ENCODE results near the gene DOCK4.

DOCK4 gene

GRCh38 chr7:112122798-112123197 is 83.4 kb downstream of the DOCK4 start:
- no peak overlapping the region for H2BK15ac ChIP-seq (replicated peaks; ENCODE audit: low read depth)
- H4K8ac ChIP-seq (ENCODE audit: low read depth, low read length) = no peak overlapping the region
- no peak overlapping the region for H3K9ac ChIP-seq (ENCODE audit: low read length)
- no peak overlapping the region for H2BK5ac ChIP-seq (ENCODE audit: low read length)
- H3K4me3 ChIP-seq (ENCODE audit: low read length) = no peak overlapping the region
- no peaks in the 10 kb centered on the region for H3K4me1 ChIP-seq (ENCODE audit: control insufficient read depth, low read depth, low read length)
- no peak overlapping the region for H3K4ac ChIP-seq (ENCODE audit: low read depth, low read length)
- no peak overlapping the region for H3K56ac ChIP-seq (ENCODE audit: low read length)
- no peak overlapping the region for H3K4me2 ChIP-seq (ENCODE audit: low read length)
- H3K27ac ChIP-seq (ENCODE audit: low read depth, low read length) = no peak overlapping the region
- H3K36me3 ChIP-seq (ENCODE audit: control insufficient read depth, insufficient read depth, low read length) = no peaks in the 10 kb centered on the region
- H3K79me2 ChIP-seq (ENCODE audit: control insufficient read depth, insufficient read depth, low read length) = peaks cover 19% of the 10 kb centered on the region
- H3K27me3 ChIP-seq (ENCODE audit: insufficient read depth, low read length, poor library complexity) = no peaks in the 10 kb centered on the region
- no peak overlapping the region for H4K5ac ChIP-seq (ENCODE audit: low read length)
- H2AK5ac ChIP-seq (ENCODE audit: low read length) = no peak overlapping the region
- no peak for DNase-seq
- no peak overlapping the region for H2BK120ac ChIP-seq (ENCODE audit: low read depth, low read length)
- no peak overlapping the region for H3K23ac ChIP-seq (ENCODE audit: low read length)
- WGBS (ENCODE audit: extremely low coverage, insufficient coverage, low lambda C conversion rate) = no CpG with 5 or more reads among the region's 2 CpGs
- no peak overlapping the region for H3K18ac ChIP-seq (ENCODE audit: low read length)
- peaks cover 11% of the 10 kb centered on the region for H3K79me1 ChIP-seq (ENCODE audit: low read length)

- Histone ChIP-seq H2BK120ac (ENCODE audit: low read depth, low read length) (no peak overlapping the region), H3K79me1 (ENCODE audit: low read length) (peaks cover 13% of the 10 kb centered on the region), H3K27me3 (ENCODE audit: insufficient read depth, low read length, poor library complexity) (no peaks in the 10 kb centered on the region), H3K36me3 (ENCODE audit: control insufficient read depth, insufficient read depth, low read length) (no peaks in the 10 kb centered on the region), H3K27ac (ENCODE audit: low read depth, low read length) (no peak overlapping the region), H4K5ac (ENCODE audit: low read length) (no peak overlapping the region), H3K4ac (ENCODE audit: low read depth, low read length) (no peak overlapping the region), H2AK5ac (ENCODE audit: low read length) (no peak overlapping the region), H3K4me1 (ENCODE audit: control insufficient read depth, low read depth, low read length) (no peaks in the 10 kb centered on the region), H3K18ac (ENCODE audit: low read length) (no peak overlapping the region), H3K56ac (ENCODE audit: low read length) (no peak overlapping the region), H2BK5ac (ENCODE audit: low read length) (no peak overlapping the region), H4K8ac (ENCODE audit: low read depth, low read length) (no peak overlapping the region), H3K4me3 (ENCODE audit: low read length) (no peak overlapping the region), H3K79me2 (ENCODE audit: control insufficient read depth, insufficient read depth, low read length) (peaks cover 22% of the 10 kb centered on the region), H2BK15ac (replicated peaks; ENCODE audit: low read depth) (no peak overlapping the region), H3K9ac (ENCODE audit: low read length) (no peak overlapping the region), H3K4me2 (ENCODE audit: low read length) (no peak overlapping the region), H3K23ac (ENCODE audit: low read length) (no peak overlapping the region)
- DNase-seq = no peak
Observed at GRCh38 chr7:112122144-112122543, 84.1 kb downstream of the DOCK4 start.

- no peak overlapping the region for H3K4ac ChIP-seq (ENCODE audit: low read depth, low read length)
- H3K79me2 ChIP-seq (ENCODE audit: control insufficient read depth, insufficient read depth, low read length) = peaks cover 23% of the 10 kb centered on the region
- no peak overlapping the region for H2AK5ac ChIP-seq (ENCODE audit: low read length)
- no peak overlapping the region for H4K8ac ChIP-seq (ENCODE audit: low read depth, low read length)
- H3K9ac ChIP-seq (ENCODE audit: low read length) = no peak overlapping the region
- H2BK5ac ChIP-seq (ENCODE audit: low read length) = no peak overlapping the region
- no peak overlapping the region for H3K27ac ChIP-seq (ENCODE audit: low read depth, low read length)
- no peak overlapping the region for H2BK15ac ChIP-seq (replicated peaks; ENCODE audit: low read depth)
- no peaks in the 10 kb centered on the region for H3K27me3 ChIP-seq (ENCODE audit: insufficient read depth, low read length, poor library complexity)
- peaks cover 15% of the 10 kb centered on the region for H3K79me1 ChIP-seq (ENCODE audit: low read length)
- H3K56ac ChIP-seq (ENCODE audit: low read length) = no peak overlapping the region
- H2BK120ac ChIP-seq (ENCODE audit: low read depth, low read length) = no peak overlapping the region
- H4K5ac ChIP-seq (ENCODE audit: low read length) = no peak overlapping the region
- DNase-seq = no peak
- no peak overlapping the region for H3K18ac ChIP-seq (ENCODE audit: low read length)
- H3K23ac ChIP-seq (ENCODE audit: low read length) = no peak overlapping the region
- H3K36me3 ChIP-seq (ENCODE audit: control insufficient read depth, insufficient read depth, low read length) = no peaks in the 10 kb centered on the region
- no CpG with 5 or more reads among the region's 3 CpGs for WGBS (ENCODE audit: extremely low coverage, insufficient coverage, low lambda C conversion rate)
- no peaks in the 10 kb centered on the region for H3K4me1 ChIP-seq (ENCODE audit: control insufficient read depth, low read depth, low read length)
- no peak overlapping the region for H3K4me2 ChIP-seq (ENCODE audit: low read length)
- H3K4me3 ChIP-seq (ENCODE audit: low read length) = no peak overlapping the region
Observed at GRCh38 chr7:112121318-112121717, 84.9 kb downstream of the DOCK4 start.

GRCh38 chr7:112120696-112121217 is 85.4 kb downstream of the DOCK4 start:
- no peak overlapping the region for H4K5ac ChIP-seq (ENCODE audit: low read length)
- H3K79me2 ChIP-seq (ENCODE audit: control insufficient read depth, insufficient read depth, low read length) = peaks cover 21% of the 10 kb centered on the region
- H3K9ac ChIP-seq (ENCODE audit: low read length) = no peak overlapping the region
- peaks cover 14% of the 10 kb centered on the region for H3K79me1 ChIP-seq (ENCODE audit: low read length)
- no peak overlapping the region for H3K56ac ChIP-seq (ENCODE audit: low read length)
- no peak overlapping the region for H2BK120ac ChIP-seq (ENCODE audit: low read depth, low read length)
- no CpG with 5 or more reads among the region's 1 CpG for WGBS (ENCODE audit: extremely low coverage, insufficient coverage, low lambda C conversion rate)
- H4K8ac ChIP-seq (ENCODE audit: low read depth, low read length) = no peak overlapping the region
- H3K27ac ChIP-seq (ENCODE audit: low read depth, low read length) = no peak overlapping the region
- H2BK15ac ChIP-seq (replicated peaks; ENCODE audit: low read depth) = no peak overlapping the region
- no peak overlapping the region for H3K4ac ChIP-seq (ENCODE audit: low read depth, low read length)
- H2BK5ac ChIP-seq (ENCODE audit: low read length) = no peak overlapping the region
- H3K4me3 ChIP-seq (ENCODE audit: low read length) = no peak overlapping the region
- no peaks in the 10 kb centered on the region for H3K27me3 ChIP-seq (ENCODE audit: insufficient read depth, low read length, poor library complexity)
- H3K4me2 ChIP-seq (ENCODE audit: low read length) = no peak overlapping the region
- H3K18ac ChIP-seq (ENCODE audit: low read length) = no peak overlapping the region
- no peaks in the 10 kb centered on the region for H3K36me3 ChIP-seq (ENCODE audit: control insufficient read depth, insufficient read depth, low read length)
- no peak overlapping the region for H3K23ac ChIP-seq (ENCODE audit: low read length)
- no peaks in the 10 kb centered on the region for H3K4me1 ChIP-seq (ENCODE audit: control insufficient read depth, low read depth, low read length)
- DNase-seq = no peak
- no peak overlapping the region for H2AK5ac ChIP-seq (ENCODE audit: low read length)

GRCh38 chr7:112118581-112119566 is 87.3 kb downstream of the DOCK4 start:
- no peak overlapping the region for H3K4me2 ChIP-seq (ENCODE audit: low read length)
- no peak overlapping the region for H4K8ac ChIP-seq (ENCODE audit: low read depth, low read length)
- no CpG with 5 or more reads among the region's 9 CpGs for WGBS (ENCODE audit: extremely low coverage, insufficient coverage, low lambda C conversion rate)
- H2BK15ac ChIP-seq (replicated peaks; ENCODE audit: low read depth) = no peak overlapping the region
- H3K4me3 ChIP-seq (ENCODE audit: low read length) = no peak overlapping the region
- peaks cover 15% of the 10 kb centered on the region for H3K79me2 ChIP-seq (ENCODE audit: control insufficient read depth, insufficient read depth, low read length)
- H4K5ac ChIP-seq (ENCODE audit: low read length) = no peak overlapping the region
- H3K23ac ChIP-seq (ENCODE audit: low read length) = no peak overlapping the region
- H2AK5ac ChIP-seq (ENCODE audit: low read length) = no peak overlapping the region
- no peak overlapping the region for H3K27ac ChIP-seq (ENCODE audit: low read depth, low read length)
- H3K36me3 ChIP-seq (ENCODE audit: control insufficient read depth, insufficient read depth, low read length) = no peaks in the 10 kb centered on the region
- no peak overlapping the region for H3K4ac ChIP-seq (ENCODE audit: low read depth, low read length)
- H3K9ac ChIP-seq (ENCODE audit: low read length) = no peak overlapping the region
- H2BK5ac ChIP-seq (ENCODE audit: low read length) = no peak overlapping the region
- peaks cover 16% of the 10 kb centered on the region for H3K79me1 ChIP-seq (ENCODE audit: low read length)
- no peak overlapping the region for H3K18ac ChIP-seq (ENCODE audit: low read length)
- no peaks in the 10 kb centered on the region for H3K27me3 ChIP-seq (ENCODE audit: insufficient read depth, low read length, poor library complexity)
- H3K56ac ChIP-seq (ENCODE audit: low read length) = no peak overlapping the region
- no peak overlapping the region for H2BK120ac ChIP-seq (ENCODE audit: low read depth, low read length)
- H3K4me1 ChIP-seq (ENCODE audit: control insufficient read depth, low read depth, low read length) = no peaks in the 10 kb centered on the region
- no peak for DNase-seq
